Measurements from ENCODE around the gene SPATA32. TPM values are rescaled to one million over a fixed set of nuclear protein-coding genes. Genes with fewer than 3 reads are reported as not detected.

SPATA32 gene
- total and polyA plus RNA-seq, 2 experiments from 2014 or later, result 0.45 TPM; not detected in 1

DNA sequence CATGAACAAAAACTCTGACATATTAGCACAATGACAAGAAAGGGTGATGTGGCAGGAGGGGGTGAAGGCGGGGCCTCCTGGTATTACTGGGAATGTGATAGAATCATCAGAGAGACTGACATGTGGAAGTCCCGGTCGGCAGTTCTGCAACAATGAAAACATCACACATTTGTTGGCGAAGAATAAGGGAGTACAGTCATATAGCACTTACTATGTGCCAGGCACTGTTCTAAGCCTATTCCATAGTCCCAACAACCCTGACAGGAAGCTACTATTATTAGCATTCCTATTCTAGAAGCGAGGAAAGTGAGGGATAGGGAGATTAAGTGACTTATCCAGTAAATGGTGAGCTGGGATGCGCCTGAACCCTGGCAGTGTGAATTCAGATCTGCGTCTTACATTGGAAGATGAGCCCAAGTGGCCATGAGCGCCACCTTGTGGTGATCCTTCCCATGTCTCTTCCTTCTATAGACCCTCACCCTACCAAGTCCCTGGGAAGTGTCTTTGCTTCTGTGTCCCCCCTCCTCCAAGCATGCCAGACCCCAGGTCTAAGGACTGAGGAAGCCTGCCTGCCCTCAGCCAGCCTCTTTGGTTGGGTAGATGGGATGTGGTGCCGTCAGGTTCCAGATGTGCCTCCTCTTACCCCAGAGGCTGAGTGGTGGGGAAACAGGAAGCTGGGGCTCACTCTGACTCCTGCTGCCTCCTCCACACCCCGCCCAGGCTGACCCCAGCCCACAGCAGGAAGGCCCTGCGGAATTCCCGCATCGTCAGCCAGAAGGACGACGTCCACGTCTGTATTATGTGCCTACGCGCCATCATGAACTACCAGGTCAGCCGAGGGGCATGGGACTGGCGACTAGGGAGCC, 26.2 kb downstream of the SPATA32 start:
- H3K27ac ChIP-seq, result no peak overlapping the region
- TF ChIP-seq, protein P1, sequence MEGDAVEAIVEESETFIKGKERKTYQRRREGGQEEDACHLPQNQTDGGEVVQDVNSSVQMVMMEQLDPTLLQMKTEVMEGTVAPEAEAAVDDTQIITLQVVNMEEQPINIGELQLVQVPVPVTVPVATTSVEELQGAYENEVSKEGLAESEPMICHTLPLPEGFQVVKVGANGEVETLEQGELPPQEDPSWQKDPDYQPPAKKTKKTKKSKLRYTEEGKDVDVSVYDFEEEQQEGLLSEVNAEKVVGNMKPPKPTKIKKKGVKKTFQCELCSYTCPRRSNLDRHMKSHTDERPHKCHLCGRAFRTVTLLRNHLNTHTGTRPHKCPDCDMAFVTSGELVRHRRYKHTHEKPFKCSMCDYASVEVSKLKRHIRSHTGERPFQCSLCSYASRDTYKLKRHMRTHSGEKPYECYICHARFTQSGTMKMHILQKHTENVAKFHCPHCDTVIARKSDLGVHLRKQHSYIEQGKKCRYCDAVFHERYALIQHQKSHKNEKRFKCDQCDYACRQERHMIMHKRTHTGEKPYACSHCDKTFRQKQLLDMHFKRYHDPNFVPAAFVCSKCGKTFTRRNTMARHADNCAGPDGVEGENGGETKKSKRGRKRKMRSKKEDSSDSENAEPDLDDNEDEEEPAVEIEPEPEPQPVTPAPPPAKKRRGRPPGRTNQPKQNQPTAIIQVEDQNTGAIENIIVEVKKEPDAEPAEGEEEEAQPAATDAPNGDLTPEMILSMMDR (IDR thresholded peaks at IDR 0.05; ENCODE audit: low read depth, low read length), result peak; percentile 90
- H3K4me1 ChIP-seq (ENCODE audit: low read depth), result no peaks in the 10 kb centered on the region
- peaks cover 34% of the 10 kb centered on the region for H3K27me3 ChIP-seq
- H3K36me3 ChIP-seq, result no peaks in the 10 kb centered on the region
- peak; percentile 84 to 87 for DNase-seq (ENCODE audit: low read depth in 1 of 2, low spot score in 1 of 2)
- no peak overlapping the region for H3K4me3 ChIP-seq
- no peaks in the 10 kb centered on the region for H3K9me3 ChIP-seq (ENCODE audit: low read depth)

DNA sequence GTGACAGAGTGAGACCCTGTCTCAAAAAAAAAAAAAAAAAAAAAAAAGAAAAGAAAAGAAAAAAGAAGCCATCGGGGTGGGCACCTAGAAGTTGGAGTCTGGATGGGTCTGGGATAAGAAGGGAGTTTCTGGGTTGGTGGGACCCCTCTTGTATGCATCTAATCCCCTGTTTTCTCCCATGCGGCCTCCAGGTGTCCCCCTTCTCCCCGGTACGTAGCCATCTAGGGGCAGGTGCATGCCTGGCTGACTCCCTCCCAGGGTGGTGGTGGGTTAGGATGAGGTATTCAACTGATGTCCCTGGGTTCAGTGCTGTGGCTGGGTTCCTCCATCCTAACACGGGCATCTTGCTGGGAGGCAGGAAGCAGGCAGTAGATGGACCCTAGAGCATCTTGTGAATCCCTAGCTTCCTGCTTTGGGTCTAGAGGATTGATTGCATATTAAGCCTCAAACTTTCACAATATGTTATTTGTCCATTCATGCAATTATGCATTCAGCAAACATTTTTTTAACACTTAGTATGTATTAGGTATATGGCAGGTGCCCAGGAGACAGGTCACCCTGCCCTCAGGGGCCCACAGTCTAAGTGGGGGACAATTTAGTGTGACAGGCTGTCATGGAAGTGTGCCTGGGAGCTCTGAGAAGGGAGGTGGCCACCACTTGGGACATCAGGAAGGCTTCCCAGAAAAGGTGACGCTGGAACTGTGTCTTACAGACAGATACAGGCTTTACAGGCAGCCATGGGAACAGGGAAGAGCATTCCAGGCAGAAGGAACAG, 27.1 kb downstream of the SPATA32 start:
- H3K27me3 ChIP-seq, result peaks cover 26% of the 10 kb centered on the region
- H3K4me3 ChIP-seq, result no peak overlapping the region
- no peaks in the 10 kb centered on the region for H3K4me1 ChIP-seq (ENCODE audit: low read depth)
- TF ChIP-seq, protein P1 (IDR thresholded peaks at IDR 0.05; ENCODE audit: low read depth, low read length), result peak; percentile 23
- H3K27ac ChIP-seq, result no peak overlapping the region
- no peaks in the 10 kb centered on the region for H3K9me3 ChIP-seq (ENCODE audit: low read depth)
- H3K36me3 ChIP-seq, result no peaks in the 10 kb centered on the region
- DNase-seq (ENCODE audit: low read depth in 1 of 2, low spot score in 1 of 2), result peak in 1 of 2 donors; percentile 55

GRCh38 chr17:45233423-45233924, 28.4 kb downstream of the SPATA32 start:
- no peak for DNase-seq (ENCODE audit: low read depth in 1 of 2, low spot score in 1 of 2)
- Histone ChIP-seq H3K9me3 (ENCODE audit: low read depth) (no peaks in the 10 kb centered on the region), H3K4me3 (no peak overlapping the region), H3K4me1 (ENCODE audit: low read depth) (peaks cover under 1% of the 10 kb centered on the region), H3K36me3 (no peaks in the 10 kb centered on the region), H3K27me3 (peaks cover 14% of the 10 kb centered on the region), H3K27ac (no peak overlapping the region)
- TF ChIP-seq, protein P1 (IDR thresholded peaks at IDR 0.05; ENCODE audit: low read depth, low read length), result no peak

DNA sequence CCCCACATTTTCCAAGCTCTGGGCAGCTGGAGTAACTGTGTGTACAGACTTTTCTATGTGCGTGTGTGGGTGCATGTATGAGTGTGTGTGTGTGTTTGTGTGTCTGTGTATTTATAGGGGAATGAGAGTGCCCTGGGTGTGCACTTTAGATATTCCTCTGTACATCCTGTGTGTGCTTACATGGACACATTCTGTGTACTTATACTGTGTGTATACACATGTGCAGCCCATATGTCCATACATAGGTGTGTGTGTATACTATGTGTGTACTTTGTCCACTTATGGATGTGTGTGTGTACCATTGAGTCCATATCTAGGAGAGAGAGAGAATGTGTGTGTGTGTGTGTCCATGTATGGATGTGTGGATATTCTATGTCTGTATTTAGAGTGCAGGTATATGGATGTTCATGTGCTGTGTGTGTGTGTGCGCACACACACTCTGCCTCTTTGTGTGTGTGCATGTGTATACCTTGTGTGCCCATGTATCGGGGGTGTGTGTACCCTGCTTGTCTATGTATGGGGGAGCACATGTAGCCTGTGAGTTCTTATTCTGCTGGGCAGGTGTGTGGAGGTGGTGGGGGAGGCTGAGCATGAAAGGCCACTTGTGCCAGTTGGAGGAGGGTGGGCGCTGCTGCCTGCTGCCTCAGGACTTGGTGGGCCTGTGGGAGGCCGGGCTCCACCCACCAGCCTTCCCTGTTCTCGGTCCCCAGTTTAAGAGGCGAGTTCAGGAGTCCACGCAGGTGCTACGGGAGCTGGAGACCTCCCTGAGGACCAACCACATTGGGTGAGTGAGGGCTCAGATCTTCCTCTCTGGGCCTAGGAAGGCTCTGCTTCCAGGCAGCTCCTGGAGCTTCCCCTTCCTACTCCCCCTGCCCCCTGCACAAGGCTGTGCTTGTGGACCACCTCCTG, 29.1 kb downstream of the SPATA32 start:
- H3K4me1 ChIP-seq (ENCODE audit: low read depth), result peaks cover 8% of the 10 kb centered on the region
- H3K27me3 ChIP-seq, result peaks cover 10% of the 10 kb centered on the region
- TF ChIP-seq, protein P1 (IDR thresholded peaks at IDR 0.05; ENCODE audit: low read depth, low read length), result no peak
- H3K4me3 ChIP-seq, result no peak overlapping the region
- H3K36me3 ChIP-seq, result no peaks in the 10 kb centered on the region
- H3K9me3 ChIP-seq (ENCODE audit: low read depth), result no peaks in the 10 kb centered on the region
- H3K27ac ChIP-seq, result no peak overlapping the region
- no peak for DNase-seq (ENCODE audit: low read depth in 1 of 2, low spot score in 1 of 2)

Measured in cardiac muscle cell (in vitro differentiated cells and primary cell).